ENCODE measurements around the gene HECTD1.
A peak's percentile ranks its signal among the peaks of the same experiment; 100 is the strongest.

HECTD1 gene

DNA sequence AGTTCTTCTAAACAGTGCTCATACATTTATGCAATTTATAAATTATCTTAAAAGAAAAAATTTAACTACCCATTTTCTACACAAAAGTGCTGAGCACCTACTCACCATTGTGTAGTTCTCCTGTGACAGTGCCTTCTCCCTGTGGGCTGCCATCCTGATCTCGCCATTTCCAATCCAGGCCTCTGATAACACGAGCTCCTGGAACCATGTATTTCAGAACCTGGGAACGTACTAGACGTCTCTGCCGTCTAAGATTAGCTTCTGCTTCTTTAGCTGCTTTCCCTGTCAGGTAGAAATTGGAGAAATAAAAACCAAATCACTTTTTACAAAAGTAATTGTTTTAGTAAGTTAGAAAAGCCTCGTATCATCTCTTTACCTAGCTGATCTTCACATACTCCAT lies 74.5 kb downstream of the HECTD1 start:
- TF ChIP-seq, protein P1, sequence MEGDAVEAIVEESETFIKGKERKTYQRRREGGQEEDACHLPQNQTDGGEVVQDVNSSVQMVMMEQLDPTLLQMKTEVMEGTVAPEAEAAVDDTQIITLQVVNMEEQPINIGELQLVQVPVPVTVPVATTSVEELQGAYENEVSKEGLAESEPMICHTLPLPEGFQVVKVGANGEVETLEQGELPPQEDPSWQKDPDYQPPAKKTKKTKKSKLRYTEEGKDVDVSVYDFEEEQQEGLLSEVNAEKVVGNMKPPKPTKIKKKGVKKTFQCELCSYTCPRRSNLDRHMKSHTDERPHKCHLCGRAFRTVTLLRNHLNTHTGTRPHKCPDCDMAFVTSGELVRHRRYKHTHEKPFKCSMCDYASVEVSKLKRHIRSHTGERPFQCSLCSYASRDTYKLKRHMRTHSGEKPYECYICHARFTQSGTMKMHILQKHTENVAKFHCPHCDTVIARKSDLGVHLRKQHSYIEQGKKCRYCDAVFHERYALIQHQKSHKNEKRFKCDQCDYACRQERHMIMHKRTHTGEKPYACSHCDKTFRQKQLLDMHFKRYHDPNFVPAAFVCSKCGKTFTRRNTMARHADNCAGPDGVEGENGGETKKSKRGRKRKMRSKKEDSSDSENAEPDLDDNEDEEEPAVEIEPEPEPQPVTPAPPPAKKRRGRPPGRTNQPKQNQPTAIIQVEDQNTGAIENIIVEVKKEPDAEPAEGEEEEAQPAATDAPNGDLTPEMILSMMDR (IDR thresholded peaks at IDR 0.05; ENCODE audit: extremely low read depth, insufficient read depth, missing control alignments), result no peak
- no peak for DNase-seq (ENCODE audit: low spot score)
- in situ Hi-C loops (cut with MboI; ENCODE audit: low pct_unique_long_range_greater_than_20kb, low sequenced_read_pairs, unreplicated experiment), result no loop called here

DNA sequence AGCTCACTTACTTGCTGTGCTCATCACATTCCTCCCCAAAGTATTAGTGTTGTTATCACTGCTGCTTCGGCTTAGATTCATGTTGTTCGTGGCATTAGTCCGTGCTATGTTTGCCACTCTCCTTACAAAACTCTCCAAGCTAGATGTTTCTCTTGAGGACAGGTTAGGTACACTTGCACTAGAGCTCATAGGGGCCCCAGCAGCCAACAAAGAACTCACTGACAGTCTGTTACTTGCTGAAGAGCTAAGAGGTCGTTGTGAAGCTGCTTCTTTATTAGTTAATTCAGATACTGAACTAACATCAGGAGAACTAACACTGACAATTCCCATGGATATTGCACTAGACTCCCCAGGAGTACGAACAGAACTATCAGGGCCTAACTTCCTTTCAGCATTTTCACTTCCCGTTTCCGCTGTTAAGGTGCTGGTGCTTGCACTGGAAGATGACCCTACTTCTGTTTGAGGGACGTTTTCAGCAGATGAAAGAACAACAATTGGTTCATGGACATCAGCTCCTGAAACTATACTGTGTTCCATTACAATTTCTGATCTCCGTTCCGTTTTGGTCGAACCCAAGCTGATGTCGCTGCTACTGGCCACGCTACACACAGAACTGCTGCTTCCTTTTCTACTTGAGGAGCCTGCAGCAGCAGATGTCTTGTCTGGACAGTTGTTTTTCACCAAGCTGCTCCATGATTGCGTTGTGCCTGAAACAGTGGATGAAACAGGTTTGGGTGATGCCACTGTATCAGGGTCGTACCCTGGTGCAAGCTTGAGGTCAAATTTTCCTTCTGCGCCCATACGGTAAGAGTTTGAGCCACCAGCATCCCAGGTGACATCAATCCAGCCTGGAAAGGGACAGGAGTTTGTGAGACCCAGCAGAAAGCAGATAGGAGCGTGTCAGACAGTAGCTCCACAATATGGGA lies 78.7 kb downstream of the HECTD1 start:
- TF ChIP-seq, protein P1 (IDR thresholded peaks at IDR 0.05; ENCODE audit: extremely low read depth, insufficient read depth, missing control alignments), result no peak
- no peak for DNase-seq (ENCODE audit: low spot score)

DNA sequence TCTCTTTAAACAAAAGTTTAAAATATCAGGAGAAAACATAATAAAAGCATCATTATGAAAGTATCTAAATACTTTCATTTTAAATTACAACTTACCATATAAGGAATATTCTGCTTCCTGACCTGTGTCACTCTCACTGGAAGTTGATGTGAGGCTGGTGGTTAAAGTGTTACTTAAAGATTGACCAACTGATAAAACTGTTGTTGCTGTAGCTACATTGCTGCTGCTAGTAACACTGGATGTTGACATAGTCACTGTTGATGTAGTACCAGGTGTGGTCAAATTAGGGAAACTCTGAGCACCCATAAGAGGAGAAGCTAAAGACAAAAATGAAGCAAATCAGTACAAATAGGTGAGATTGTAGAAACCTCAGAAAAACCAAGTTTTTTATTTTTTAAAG lies 79.9 kb downstream of the HECTD1 start:
- DNase-seq (ENCODE audit: low spot score), result peak; percentile 19
- TF ChIP-seq, protein P1 (IDR thresholded peaks at IDR 0.05; ENCODE audit: extremely low read depth, insufficient read depth, missing control alignments), result no peak
- in situ Hi-C loops (cut with MboI; ENCODE audit: low pct_unique_long_range_greater_than_20kb, low sequenced_read_pairs, unreplicated experiment), result no loop called here

More for the DNA sequence above, 78.7 kb downstream of the HECTD1 start:
- in situ Hi-C loops (cut with MboI; ENCODE audit: low pct_unique_long_range_greater_than_20kb, low sequenced_read_pairs, unreplicated experiment), result no loop called here

DNA sequence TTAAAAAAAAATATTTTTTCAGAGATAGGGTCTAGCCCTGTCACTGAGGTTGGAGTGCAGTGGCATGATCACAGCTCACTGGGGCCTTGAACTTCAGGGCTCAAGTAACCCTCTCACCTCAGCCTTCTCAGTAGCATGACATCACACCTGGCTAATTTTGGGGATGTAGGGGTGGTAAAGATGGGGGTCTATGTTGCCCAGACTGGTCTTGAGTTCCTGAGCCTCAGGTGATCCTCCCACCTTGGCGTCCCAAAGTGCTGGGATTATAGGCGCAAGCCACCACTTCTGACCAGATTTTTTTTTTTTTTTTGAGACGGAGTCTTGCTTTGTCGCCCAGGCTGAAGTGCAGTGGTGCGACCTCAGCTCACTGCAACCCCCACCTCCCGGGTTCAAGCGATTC lies 80.9 kb downstream of the HECTD1 start:
- in situ Hi-C loops (cut with MboI; ENCODE audit: low pct_unique_long_range_greater_than_20kb, low sequenced_read_pairs, unreplicated experiment), result no loop called here
- TF ChIP-seq, protein P1 (IDR thresholded peaks at IDR 0.05; ENCODE audit: extremely low read depth, insufficient read depth, missing control alignments), result no peak

DNA sequence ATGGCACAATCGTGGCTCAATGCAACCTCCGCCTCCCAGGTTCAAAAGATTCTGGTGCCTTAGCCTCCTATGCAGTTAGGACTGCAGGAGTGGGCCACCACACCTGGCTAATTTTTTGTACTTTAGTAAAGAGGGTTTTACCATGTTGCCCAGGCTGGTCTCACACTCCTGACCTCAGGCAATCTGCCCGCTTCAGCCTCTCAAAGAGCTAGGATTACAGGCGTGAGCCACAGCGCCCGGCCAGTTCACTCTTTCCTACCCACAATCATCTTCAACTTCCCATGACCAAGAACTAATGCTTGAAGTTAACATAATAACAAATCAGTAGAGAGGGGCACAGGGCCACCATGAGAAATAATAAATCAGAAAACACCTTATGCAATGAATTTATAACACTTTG lies 82.4 kb downstream of the HECTD1 start:
- in situ Hi-C loops (cut with MboI; ENCODE audit: low pct_unique_long_range_greater_than_20kb, low sequenced_read_pairs, unreplicated experiment), result no loop called here
- TF ChIP-seq, protein P1 (IDR thresholded peaks at IDR 0.05; ENCODE audit: extremely low read depth, insufficient read depth, missing control alignments), result no peak
- no peak for DNase-seq (ENCODE audit: low spot score)

More for the DNA sequence above, 80.9 kb downstream of the HECTD1 start:
- DNase-seq (ENCODE audit: low spot score), result no peak

DNA sequence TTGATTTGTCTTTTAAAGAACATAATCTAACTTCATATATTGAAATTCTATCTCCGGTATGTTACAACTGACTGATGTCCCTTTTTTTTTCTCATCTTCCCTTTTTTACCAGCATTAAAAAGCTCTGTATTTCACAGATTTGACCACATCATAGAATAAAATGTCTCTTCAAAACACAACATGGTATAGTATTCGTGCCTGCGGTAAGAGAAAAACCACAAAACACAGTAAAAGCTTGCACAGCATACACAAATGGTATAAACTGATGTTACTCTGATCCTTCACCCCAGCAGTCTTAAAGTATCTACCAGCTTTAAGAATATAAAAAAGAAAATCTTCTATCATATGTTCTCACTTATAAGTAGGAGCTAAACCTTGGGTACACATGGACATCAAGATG lies 83.4 kb downstream of the HECTD1 start:
- TF ChIP-seq, protein P1 (IDR thresholded peaks at IDR 0.05; ENCODE audit: extremely low read depth, insufficient read depth, missing control alignments), result no peak
- in situ Hi-C loops (cut with MboI; ENCODE audit: low pct_unique_long_range_greater_than_20kb, low sequenced_read_pairs, unreplicated experiment), result no loop called here

More for the DNA sequence above, 83.4 kb downstream of the HECTD1 start:
- no peak for DNase-seq (ENCODE audit: low spot score)
